22Rv1 (cell line): ENCODE results near the gene TLE2.

ENCODE experiments used
- H3K27ac ChIP-seq: fragments of 450-650 bp; 2 replicates; pipeline ENCODE4 v1.5.1; 2017
- CTCF ChIP-seq: fragments of 450-650 bp; IDR thresholded peaks from 2 replicates; pipeline ENCODE4 v1.5.1; 2017; ENCODE audit warnings: mild to moderate bottlenecking
- ZFX ChIP-seq: fragments of 450-650 bp; IDR thresholded peaks from 2 replicates; pipeline ENCODE4 v1.6.1; 2017; ENCODE audit warnings: antibody characterized with exemption, borderline replicate concordance

Gene TLE2

GRCh38 chr19:3008994-3009393 lies 20.1 kb downstream of the TLE2 start:
- TF ChIP-seq CTCF: no peak
- TF ChIP-seq ZFX: no peak
- H3K27ac ChIP-seq: no peak overlapping the region

- H3K27ac ChIP-seq: no peak overlapping the region
These were observed 21.1 kb downstream of the TLE2 start for GRCh38 chr19:3007975-3008374.

GRCh38 chr19:3006075-3006767 lies 22.9 kb downstream of the TLE2 start:
- TF ChIP-seq CTCF: no peak

More at GRCh38 chr19:3007975-3008374, 21.1 kb downstream of the TLE2 start:
- TF ChIP-seq CTCF (no peak), ZFX (no peak)

GRCh38 chr19:3005345-3005744 lies 23.7 kb downstream of the TLE2 start:
- TF ChIP-seq ZFX (no peak), CTCF (no peak)
- H3K27ac ChIP-seq: no peak overlapping the region

More at GRCh38 chr19:3006075-3006767, 22.9 kb downstream of the TLE2 start:
- H3K27ac ChIP-seq: no peak overlapping the region

GRCh38 chr19:3004522-3004921 lies 24.6 kb downstream of the TLE2 start:
- H3K27ac ChIP-seq: no peak overlapping the region
- TF ChIP-seq ZFX: no peak
- TF ChIP-seq CTCF: no peak

- TF ChIP-seq ZFX (no peak), CTCF (no peak)
These were observed 26.0 kb downstream of the TLE2 start for GRCh38 chr19:3003046-3003445.

GRCh38 chr19:3001235-3001800 lies 27.8 kb downstream of the TLE2 start:
- TF ChIP-seq CTCF (no peak), ZFX (no peak)
- no peak overlapping the region for H3K27ac ChIP-seq

More at GRCh38 chr19:3003046-3003445, 26.0 kb downstream of the TLE2 start:
- H3K27ac ChIP-seq: no peak overlapping the region
